HCEC 1CT (cell line): ENCODE measurements around the gene TCP1.
"Not testable (repeated sequence)": the region's sequence is repeated elsewhere in the genome, so short reads cannot be mapped to it uniquely, and the experiment has no call there.

Experiments
- DNase-seq: peaks from one replicate; pipeline ENCODE4 v3.0.0-alpha.2; 2017

Gene TCP1

DNA sequence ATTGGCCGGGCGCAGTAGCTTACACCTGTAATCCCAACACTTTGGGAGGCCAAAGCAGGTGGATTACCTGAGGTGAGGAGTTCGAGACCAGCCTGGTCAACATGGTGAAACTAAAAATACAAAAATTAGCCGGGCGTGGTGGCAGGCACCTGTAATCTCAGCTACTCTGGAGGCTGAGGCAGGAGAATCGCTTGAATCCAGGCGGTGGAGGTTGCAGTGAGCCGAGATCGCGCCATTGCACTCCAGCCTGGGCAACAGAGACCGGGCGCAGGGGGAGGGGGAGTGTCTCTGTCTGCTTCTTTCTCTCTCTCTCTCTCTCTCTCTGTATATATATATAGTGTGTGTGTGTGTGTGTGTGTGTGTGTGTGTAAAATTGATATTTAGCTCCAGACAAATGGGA is 56.9 kb downstream of the TCP1 start:
- not testable (repeated sequence) for DNase-seq

DNA sequence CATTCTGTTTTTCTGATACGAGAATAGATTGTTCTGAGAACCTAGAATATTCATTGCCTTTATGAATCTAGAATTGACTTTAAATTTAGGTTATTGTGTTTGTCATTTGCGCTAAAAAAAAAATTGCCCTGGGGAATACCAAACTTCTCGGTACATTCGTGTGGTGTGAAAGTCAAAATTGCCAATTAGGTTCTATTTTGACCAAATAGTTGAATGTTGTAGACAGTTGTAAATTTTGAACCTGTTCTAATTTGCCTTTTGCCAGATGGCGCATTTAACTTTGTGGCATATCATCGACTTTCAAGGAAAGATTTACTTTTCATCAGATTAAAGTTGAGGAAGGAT is 59.1 kb downstream of the TCP1 start:
- no peak for DNase-seq

DNA sequence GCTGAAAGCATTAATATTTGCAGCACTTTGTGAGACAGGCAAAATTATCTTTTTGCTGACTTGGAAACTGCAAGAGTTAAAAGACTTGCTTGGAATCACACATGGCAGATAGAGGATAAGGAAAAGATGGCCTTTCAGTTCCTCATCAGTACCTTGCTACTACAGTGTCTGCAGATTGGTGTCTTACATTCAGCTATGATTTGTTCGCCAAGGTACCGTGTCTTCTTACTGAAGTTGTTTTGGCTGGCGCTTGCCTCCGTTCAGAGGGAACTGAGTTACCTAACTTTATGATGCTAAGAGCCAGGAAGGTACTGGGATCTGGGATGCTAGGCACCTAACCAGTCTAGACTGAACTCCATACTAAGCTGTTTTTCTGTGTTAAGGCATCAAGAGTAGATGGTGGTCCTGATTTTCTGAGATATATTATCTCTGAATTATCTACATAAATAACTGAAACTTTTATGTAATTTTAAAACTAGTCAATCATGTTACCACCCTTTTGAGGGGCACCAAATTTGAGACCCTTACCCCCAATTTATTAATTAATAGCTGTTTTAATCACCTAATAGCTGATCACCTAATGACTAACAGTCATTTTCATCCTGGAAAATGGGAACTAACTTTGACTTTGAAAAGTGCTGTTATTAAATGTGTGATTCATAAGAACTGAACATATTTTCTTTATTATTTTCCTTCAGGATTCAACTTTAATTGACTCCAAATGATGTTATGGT is 59.6 kb downstream of the TCP1 start:
- peak; percentile 26 for DNase-seq

DNA sequence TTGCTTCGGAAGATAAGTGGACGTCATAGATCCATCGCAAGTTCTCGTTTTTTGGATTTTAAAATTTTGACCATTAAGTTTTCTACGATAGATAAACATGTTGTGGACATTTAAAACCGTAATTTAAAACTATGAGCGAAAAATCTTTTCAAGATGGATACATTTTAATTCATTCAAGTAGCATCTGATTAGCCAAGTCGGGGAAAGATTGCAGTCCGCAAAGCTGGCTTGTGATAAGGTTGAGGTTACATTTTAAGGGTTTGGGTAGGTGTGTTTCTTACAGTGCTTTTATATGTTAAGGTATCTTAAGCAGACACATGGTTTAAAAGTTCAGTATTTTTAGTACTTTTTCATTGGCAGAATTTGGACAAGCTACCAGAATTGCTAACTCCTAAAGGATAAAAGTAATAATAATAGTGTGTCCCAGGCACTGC is 60.9 kb downstream of the TCP1 start:
- no peak for DNase-seq
